Mesenchymal stem cell (in vitro differentiated cells and primary cell): Measurements from ENCODE around the gene RIPPLY3.

Experiments
- DNase-seq: peaks from one replicate; pipeline ENCODE4 v3.0.0-alpha.2; 2013
- H2AFZ ChIP-seq: one replicate; pipeline ENCODE4 v1.6.1; 2013; ENCODE audit warnings: low read depth, mild to moderate bottlenecking, control low read depth, inconsistent platforms, low read length, moderate library complexity
- H2AK5ac ChIP-seq: 2 replicates; pipeline ENCODE4 v1.6.1; 2013; ENCODE audit warnings: low read length, moderate library complexity, mild to moderate bottlenecking, inconsistent platforms; ENCODE audit not compliant: severe bottlenecking
- H2BK120ac ChIP-seq: one replicate; pipeline ENCODE4 v1.6.1; 2013; ENCODE audit warnings: low read depth, mild to moderate bottlenecking, inconsistent platforms, low read length, moderate library complexity
- H2BK12ac ChIP-seq, 2 experiments: one replicate each; pipeline ENCODE4 v1.6.1; 2013; ENCODE audit warnings: inconsistent platforms in 2 of 2, low read length in 2 of 2, mild to moderate bottlenecking in 2 of 2, moderate library complexity in 2 of 2, control low read depth in 1 of 2
- H2BK15ac ChIP-seq: one replicate; pipeline ENCODE4 v1.6.1; 2013; ENCODE audit warnings: mild to moderate bottlenecking, low read depth, inconsistent platforms; ENCODE audit not compliant: poor library complexity, severe bottlenecking
- H2BK5ac ChIP-seq: 2 replicates; pipeline ENCODE4 v1.6.1; 2013; ENCODE audit warnings: low read depth, mild to moderate bottlenecking, low read length, control low read depth, inconsistent platforms; ENCODE audit not compliant: poor library complexity, severe bottlenecking
- H3K14ac ChIP-seq, 2 experiments: one replicate each; pipeline ENCODE4 v1.6.1; 2013; ENCODE audit warnings: inconsistent platforms in 2 of 2, low read length in 2 of 2, control low read depth in 1 of 2, mild to moderate bottlenecking in 1 of 2, moderate library complexity in 1 of 2
- H3K18ac ChIP-seq, 2 experiments: one replicate each; pipeline ENCODE4 v1.6.1; 2013; ENCODE audit warnings: inconsistent platforms in 2 of 2, low read length in 2 of 2, control low read depth in 1 of 2, low read depth in 1 of 2, mild to moderate bottlenecking in 1 of 2
- H3K23ac ChIP-seq, 2 experiments: one replicate each; pipeline ENCODE4 v1.6.1; 2013; ENCODE audit warnings: inconsistent platforms in 2 of 2, low read length in 2 of 2, mild to moderate bottlenecking in 2 of 2, moderate library complexity in 2 of 2, control low read depth in 1 of 2
- H3K27ac ChIP-seq: 2 replicates; pipeline ENCODE4 v1.5.1; 2013; ENCODE audit warnings: mild to moderate bottlenecking, moderate library complexity, low read length, control low read depth, inconsistent platforms; ENCODE audit not compliant: poor library complexity, severe bottlenecking
- H3K27me3 ChIP-seq, 2 experiments: 2 replicates each; pipeline versions ENCODE4 v1.6.1 to v1.7.0; 2013; ENCODE audit warnings: low read length in 2 of 2, mild to moderate bottlenecking in 2 of 2, moderate library complexity in 2 of 2, control low read depth in 1 of 2, inconsistent platforms in 1 of 2; ENCODE audit not compliant: control insufficient read depth in 1 of 2, insufficient read depth in 1 of 2
- H3K36me3 ChIP-seq, 2 experiments: 2 replicates each; pipeline versions ENCODE4 v1.6.1 to v1.7.0; 2013; ENCODE audit warnings: low read length in 2 of 2, control low read depth in 1 of 2, inconsistent platforms in 1 of 2, low read depth in 1 of 2, mild to moderate bottlenecking in 1 of 2; ENCODE audit not compliant: insufficient read depth in 2 of 2, control insufficient read depth in 1 of 2
- H3K4ac ChIP-seq, 2 experiments: one replicate each; pipeline ENCODE4 v1.6.1; 2013; ENCODE audit warnings: inconsistent platforms in 2 of 2, low read length in 2 of 2, mild to moderate bottlenecking in 2 of 2, moderate library complexity in 2 of 2, control low read depth in 1 of 2, low read depth in 1 of 2
- H3K4me1 ChIP-seq: 2 replicates; pipeline ENCODE4 v1.6.1; 2013; ENCODE audit warnings: low read depth, low read length, control low read depth; ENCODE audit not compliant: control insufficient read depth, insufficient read depth
- H3K4me2 ChIP-seq: 2 replicates; pipeline ENCODE4 v1.6.1; 2013; ENCODE audit warnings: low read length, mild to moderate bottlenecking, inconsistent platforms; ENCODE audit not compliant: poor library complexity, severe bottlenecking
- H3K4me3 ChIP-seq, 2 experiments: 2 replicates each; pipeline versions ENCODE4 v1.5.1 to v1.7.0; 2013; ENCODE audit warnings: low read length in 2 of 2, mild to moderate bottlenecking in 2 of 2, control low read depth in 1 of 2, low read depth in 1 of 2; ENCODE audit not compliant: insufficient read depth in 1 of 2
- H3K79me1 ChIP-seq: replicated peaks from 2 replicates; pipeline ENCODE4 v1.6.1; 2013; ENCODE audit warnings: mild to moderate bottlenecking, control low read depth, low read length, inconsistent platforms; ENCODE audit not compliant: poor library complexity, severe bottlenecking
- H3K9ac ChIP-seq: 2 replicates; pipeline ENCODE4 v1.7.0; 2013; ENCODE audit warnings: mild to moderate bottlenecking, low read length, moderate library complexity
- H3K9me3 ChIP-seq: 2 replicates; pipeline ENCODE4 v1.7.0; 2013; ENCODE audit warnings: mild to moderate bottlenecking, low read length; ENCODE audit not compliant: control insufficient read depth
- H4K8ac ChIP-seq: one replicate; pipeline ENCODE4 v1.6.1; 2013; ENCODE audit warnings: inconsistent platforms, mild to moderate bottlenecking, low read length, moderate library complexity
- H4K91ac ChIP-seq: one replicate; pipeline ENCODE4 v1.6.1; 2013; ENCODE audit warnings: mild to moderate bottlenecking, low read length, inconsistent platforms
- WGBS: methylation state at CpG from one replicate; pipeline ENCODE4 v1.1.7; 2013; ENCODE audit warnings: mixed read lengths; 5-methylcytosine and 5-hydroxymethylcytosine counted together

The RIPPLY3 gene

GRCh38 chr21:36973986-36974850, 32.3 kb upstream of the RIPPLY3 start:
- H2BK15ac ChIP-seq = no peak overlapping the region

GRCh38 chr21:36974851-36975192, 31.7 kb upstream of the RIPPLY3 start:
- Histone ChIP-seq H3K18ac (no peak overlapping the region), H4K8ac (no peak overlapping the region), H2BK120ac (no peak overlapping the region), H3K27me3 (no peaks in the 10 kb centered on the region), H2AK5ac (no peak overlapping the region), H3K27ac (no peak overlapping the region), H2BK15ac (no peak overlapping the region), H2BK12ac (no peak overlapping the region), H3K36me3 (no peaks in the 10 kb centered on the region), H3K9me3 (no peaks in the 10 kb centered on the region), H3K9ac (no peak overlapping the region), H3K4me3 (no peak overlapping the region), H3K4me2 (no peak overlapping the region), H4K91ac (no peak overlapping the region), H3K4me1 (peaks cover 5% of the 10 kb centered on the region), H3K14ac (no peak overlapping the region), H3K4ac (no peak overlapping the region), H3K79me1 (peaks cover 11% of the 10 kb centered on the region), H3K23ac (no peak overlapping the region), H2BK5ac (no peak overlapping the region), H2AFZ (no peak overlapping the region)
- DNase-seq = no peak
- WGBS = 90% methylated on average over 6 of the region's 6 CpGs

More at GRCh38 chr21:36973986-36974850, 32.3 kb upstream of the RIPPLY3 start:
- Histone ChIP-seq H2BK12ac (no peak overlapping the region), H3K27me3 (no peaks in the 10 kb centered on the region), H2BK5ac (no peak overlapping the region), H3K9ac (no peak overlapping the region), H3K27ac (no peak overlapping the region), H3K14ac (no peak overlapping the region), H2AFZ (no peak overlapping the region), H3K4me1 (peaks cover 5% of the 10 kb centered on the region), H3K23ac (no peak overlapping the region), H3K18ac (no peak overlapping the region), H3K4ac (no peak overlapping the region), H4K91ac (no peak overlapping the region), H3K36me3 (no peaks in the 10 kb centered on the region), H3K4me2 (no peak overlapping the region), H3K79me1 (peaks cover 12% of the 10 kb centered on the region), H4K8ac (no peak overlapping the region), H2AK5ac (no peak overlapping the region), H3K4me3 (no peak overlapping the region), H2BK120ac (no peak overlapping the region), H3K9me3 (no peaks in the 10 kb centered on the region)
- 90% methylated on average over 14 of the region's 14 CpGs for WGBS
- no peak for DNase-seq

GRCh38 chr21:36976228-36976861, 30.2 kb upstream of the RIPPLY3 start:
- H3K79me1 ChIP-seq = peaks cover 17% of the 10 kb centered on the region
- peaks cover 0 to 5% of the 10 kb centered on the region in 2 experiments for H3K27me3 ChIP-seq
- H3K4ac ChIP-seq = no peak overlapping the region
- no peak overlapping the region for H3K4me2 ChIP-seq
- no peak overlapping the region for H2BK5ac ChIP-seq
- no peak overlapping the region for H3K18ac ChIP-seq
- H3K27ac ChIP-seq = no peak overlapping the region
- H4K8ac ChIP-seq = no peak overlapping the region
- no peak overlapping the region for H2BK120ac ChIP-seq
- peaks cover 11% of the 10 kb centered on the region for H3K4me1 ChIP-seq
- H3K9me3 ChIP-seq = no peaks in the 10 kb centered on the region
- H2AFZ ChIP-seq = no peak overlapping the region
- no peak overlapping the region for H2BK15ac ChIP-seq
- H3K36me3 ChIP-seq = no peaks in the 10 kb centered on the region
- H2AK5ac ChIP-seq = no peak overlapping the region
- no peak for DNase-seq
- 92% methylated on average over 4 of the region's 5 CpGs for WGBS
- no peak overlapping the region for H3K9ac ChIP-seq
- H3K14ac ChIP-seq = no peak overlapping the region
- no peak overlapping the region for H4K91ac ChIP-seq
- H2BK12ac ChIP-seq = no peak overlapping the region
- H3K23ac ChIP-seq = no peak overlapping the region
- no peak overlapping the region for H3K4me3 ChIP-seq

GRCh38 chr21:36976882-36977651, 29.4 kb upstream of the RIPPLY3 start:
- H3K4me3 ChIP-seq = peak overlapping the region in 1 of 2 experiments; percentile 61
- 35% methylated on average over 6 of the region's 8 CpGs for WGBS
- peak; percentile 83 for DNase-seq

More at GRCh38 chr21:36976882-36977651, 29.4 kb upstream of the RIPPLY3 start:
- Histone ChIP-seq H2AK5ac (no peak overlapping the region), H2BK15ac (no peak overlapping the region), H3K36me3 (no peaks in the 10 kb centered on the region), H3K9ac (peak overlapping the region; percentile 50), H3K27me3 (peaks cover 0 to 5% of the 10 kb centered on the region in 2 experiments), H4K91ac (no peak overlapping the region), H2BK12ac (no peak overlapping the region), H3K23ac (no peak overlapping the region), H3K27ac (no peak overlapping the region), H3K79me1 (peaks cover 17% of the 10 kb centered on the region), H2BK120ac (no peak overlapping the region), H3K9me3 (no peaks in the 10 kb centered on the region), H2AFZ (no peak overlapping the region), H3K14ac (no peak overlapping the region), H2BK5ac (no peak overlapping the region), H3K4me1 (peaks cover 11% of the 10 kb centered on the region), H4K8ac (peak overlapping the region; percentile 94), H3K18ac (peak overlapping the region in 1 of 2 experiments; percentile 77), H3K4ac (no peak overlapping the region), H3K4me2 (no peak overlapping the region)
